K562 (cell line): ENCODE results near the gene PRUNE1. TPM values are rescaled to one million over a fixed set of nuclear protein-coding genes. Genes with fewer than 3 reads are reported as not detected.

Source experiments
- CBX3 ChIP-seq, 2 experiments: IDR thresholded peaks; 1 replicate in 1 of 2; 2 replicates in 1 of 2; pipeline ENCODE4 v1.6.1; 2012; ENCODE audit warnings: inconsistent platforms in 2 of 2, low read length in 2 of 2, borderline replicate concordance in 1 of 2, control low read depth in 1 of 2
- FOXJ2 ChIP-seq: fragments of 200-800 bp; sonication (Bioruptor generic); IDR thresholded peaks from 2 replicates; pipeline ENCODE4 v1.6.1; 2016; ENCODE audit warnings: missing genetic modification characterization, missing compliant biosample characterization
- HINFP ChIP-seq: fragments of 450-650 bp; conservative IDR thresholded peaks from 2 replicates; pipeline ENCODE4 v1.6.1; 2016; ENCODE audit warnings: missing genetic modification characterization, low read depth, mild to moderate bottlenecking, control low read depth, missing compliant biosample characterization
- MNT ChIP-seq, 2 experiments: fragments of 450-650 bp; conservative IDR thresholded peaks; 2 replicates each; pipeline ENCODE4 v1.6.1; 2017; ENCODE audit warnings: mild to moderate bottlenecking in 2 of 2, moderate library complexity in 2 of 2
- NRF1 ChIP-seq, 2 experiments: fragments of 450-650 bp; IDR thresholded peaks in 1 of 2; conservative IDR thresholded peaks in 1 of 2; 2 replicates each; pipeline ENCODE4 v1.6.1; 2014; ENCODE audit warnings: mild to moderate bottlenecking in 2 of 2
- PATZ1 ChIP-seq: fragments of 250-450 bp; sonication (Bioruptor Pico); IDR thresholded peaks from 2 replicates; pipeline ENCODE4 v1.5.0; 2020; ENCODE audit warnings: mild to moderate bottlenecking, borderline replicate concordance
- RNF2 ChIP-seq: sonication (generic); IDR thresholded peaks from 2 replicates; pipeline ENCODE4 v1.6.1; 2016
- TAF1 ChIP-seq: IDR thresholded peaks from 2 replicates; pipeline ENCODE4 v1.6.1; 2011; ENCODE audit warnings: mild to moderate bottlenecking, low read length, moderate library complexity; ENCODE audit not compliant: insufficient read depth, control insufficient read depth, severe bottlenecking; ENCODE audit errors: extremely low read depth
- TCF7 ChIP-seq: sonication (generic); IDR thresholded peaks from 2 replicates; pipeline ENCODE4 v1.6.1; 2016; ENCODE audit warnings: antibody characterized with exemption, borderline replicate concordance
- TSHZ1 ChIP-seq: fragments of 250-450 bp; sonication (Bioruptor Pico); IDR thresholded peaks from 2 replicates; pipeline ENCODE4 v1.4.0; 2020; ENCODE audit warnings: mild to moderate bottlenecking, moderate library complexity
- WHSC1 ChIP-seq: IDR thresholded peaks from one replicate; pipeline ENCODE4 v1.6.1; 2012; ENCODE audit warnings: low read length, control low read depth, inconsistent platforms
- ZFP30 ChIP-seq: fragments of 250-450 bp; sonication (Bioruptor Pico); IDR thresholded peaks from 2 replicates; pipeline ENCODE4 v1.8.0; 2022; ENCODE audit warnings: moderate library complexity, mild to moderate bottlenecking, inconsistent platforms, borderline replicate concordance
- ZNF696 ChIP-seq: fragments of 250-450 bp; sonication (Bioruptor Pico); conservative IDR thresholded peaks from 2 replicates; pipeline ENCODE4 v1.4.0; 2020; ENCODE audit warnings: mild to moderate bottlenecking, moderate library complexity
- polyA plus RNA-seq, 8 experiments: library from polyadenylated mRNA; depleted of rRNA in 4 of 8; stranded (reverse) in 5 of 8; unstranded in 3 of 8; fragments of >200 nt; fragmentation: Nextera tagmentation in 2 of 8; fragmentation: Illumina TruSeq in 1 of 8; extraction: Ambion mirVana in 2 of 8; extraction: Trizol in 1 of 8; gene quantifications; 2 replicates each; pipeline versions ENCODE4 v1.2.1 to v1.2.3, GENCODE V29; 2011 to 2014; ENCODE audit warnings: inconsistent platforms in 1 of 8, missing spikeins in 1 of 8
- total RNA-seq, 7 experiments: library from RNA; depleted of rRNA in 6 of 7; stranded (reverse); fragments of >200 nt in 6 of 7; fragmentation: Illumina TruSeq in 2 of 7; extraction: Trizol in 2 of 7; gene quantifications; 2 replicates each; pipeline versions ENCODE4 v1.2.1 to v1.2.3, GENCODE V29; 2011 to 2021; ENCODE audit warnings: low replicate concordance in 1 of 7

PRUNE1 gene
- total and polyA plus RNA-seq, 9 of the 15 experiments (the other 6 are each of a cell fraction or from before 2014, with no cell fraction given): 16.7 to 48.3 (median 26.2) TPM

GRCh38 chr1:151054971-151055547, 46.8 kb downstream of the PRUNE1 start (continued):
- TF ChIP-seq RNF2 (peak; percentile 76), HINFP (tag) (no peak), MNT (conservative IDR thresholded peaks at IDR 0.05) (peak in 1 of 2 experiments; percentile 64; a peak in 2 of 4 replicates), TAF1 (no peak), ZFP30 (CRISPR knock-in tag) (no peak), TCF7 (no peak), NRF1 (conservative IDR thresholded peaks at IDR 0.05 in 1 of 2, IDR thresholded peaks at IDR 0.05 in 1 of 2) (no peak), ZNF696 (CRISPR knock-in tag) (no peak), TSHZ1 (no peak), WHSC1 (no peak), PATZ1 (no peak), CBX3 (IDR thresholded peaks at IDR 0.05; ENCODE audit: borderline replicate concordance in 1 of 2, low read length in 2 of 2) (no peak), FOXJ2 (tag) (no peak)
